HCT116 (cell line): ENCODE data around the gene THBS1.

Experiments used
- CTCF ChIP-seq, 3 experiments: fragments of 200-600 bp in 1 of 3; sonication (generic) in 1 of 3; IDR thresholded peaks in 2 of 3; conservative IDR thresholded peaks in 1 of 3; 2 replicates each; pipeline ENCODE4 v1.5.1; 2012 to 2017; ENCODE audit warnings: low read depth in 2 of 3, low read length in 2 of 3, antibody characterized with exemption in 1 of 3, borderline replicate concordance in 1 of 3, control low read depth in 1 of 3, mild to moderate bottlenecking in 1 of 3, mixed read lengths in 1 of 3, mixed run types in 1 of 3, moderate library complexity in 1 of 3; ENCODE audit not compliant: insufficient read depth in 1 of 3
- EZH2 ChIP-seq: fragments of 200-600 bp; sonication (generic); IDR thresholded peaks from 2 replicates; pipeline ENCODE4 v1.6.1; 2017; ENCODE audit warnings: antibody characterized with exemption, mixed run types
- POLR2A ChIP-seq: IDR thresholded peaks from 2 replicates; pipeline ENCODE4 v1.7.0; 2011; ENCODE audit warnings: borderline replicate concordance; ENCODE audit not compliant: insufficient read depth, insufficient read length; ENCODE audit errors: extremely low read depth
- SIN3A ChIP-seq: IDR thresholded peaks from 2 replicates; pipeline ENCODE4 v1.6.1; 2012; ENCODE audit warnings: low read depth
- SRF ChIP-seq: IDR thresholded peaks from 2 replicates; pipeline ENCODE4 v1.6.1; 2012; ENCODE audit warnings: low read depth
- TCF7L2 ChIP-seq: IDR thresholded peaks from 2 replicates; pipeline ENCODE4 v1.7.0; 2011; ENCODE audit warnings: borderline replicate concordance, inconsistent platforms; ENCODE audit not compliant: insufficient read depth, insufficient read length; ENCODE audit errors: extremely low read depth

GRCh38 chr15:39631357-39631756 lies 50.5 kb downstream of the THBS1 start:
- TF ChIP-seq POLR2A (no peak), CTCF (IDR thresholded peaks at IDR 0.05 in 2 of 3, conservative IDR thresholded peaks at IDR 0.05 in 1 of 3; ENCODE audit: borderline replicate concordance in 1 of 3, insufficient read depth in 1 of 3, low read depth in 2 of 3, low read length in 2 of 3) (no peak), EZH2 (no peak), SRF (no peak), SIN3A (no peak), TCF7L2 (no peak)
